ENCODE results near the gene FBLN2. TPM values are rescaled to one million over a fixed set of nuclear protein-coding genes. Genes with fewer than 3 reads are reported as not detected.

The FBLN2 gene
- total RNA-seq, 1 donor from 2014 or later = 413 TPM

- H3K27me3 Mint-ChIP-seq (ENCODE audit: low read depth) = no peaks in the 10 kb centered on the region
- H3K4me3 Mint-ChIP-seq (ENCODE audit: unreplicated experiment) = no peak overlapping the region
- H3K27ac Mint-ChIP-seq (ENCODE audit: unreplicated experiment) = no peak overlapping the region
- TF ChIP-seq, protein P1, sequence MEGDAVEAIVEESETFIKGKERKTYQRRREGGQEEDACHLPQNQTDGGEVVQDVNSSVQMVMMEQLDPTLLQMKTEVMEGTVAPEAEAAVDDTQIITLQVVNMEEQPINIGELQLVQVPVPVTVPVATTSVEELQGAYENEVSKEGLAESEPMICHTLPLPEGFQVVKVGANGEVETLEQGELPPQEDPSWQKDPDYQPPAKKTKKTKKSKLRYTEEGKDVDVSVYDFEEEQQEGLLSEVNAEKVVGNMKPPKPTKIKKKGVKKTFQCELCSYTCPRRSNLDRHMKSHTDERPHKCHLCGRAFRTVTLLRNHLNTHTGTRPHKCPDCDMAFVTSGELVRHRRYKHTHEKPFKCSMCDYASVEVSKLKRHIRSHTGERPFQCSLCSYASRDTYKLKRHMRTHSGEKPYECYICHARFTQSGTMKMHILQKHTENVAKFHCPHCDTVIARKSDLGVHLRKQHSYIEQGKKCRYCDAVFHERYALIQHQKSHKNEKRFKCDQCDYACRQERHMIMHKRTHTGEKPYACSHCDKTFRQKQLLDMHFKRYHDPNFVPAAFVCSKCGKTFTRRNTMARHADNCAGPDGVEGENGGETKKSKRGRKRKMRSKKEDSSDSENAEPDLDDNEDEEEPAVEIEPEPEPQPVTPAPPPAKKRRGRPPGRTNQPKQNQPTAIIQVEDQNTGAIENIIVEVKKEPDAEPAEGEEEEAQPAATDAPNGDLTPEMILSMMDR (IDR thresholded peaks at IDR 0.05) = no peak
- H3K9me3 Mint-ChIP-seq (ENCODE audit: low read depth) = no peaks in the 10 kb centered on the region
- DNase-seq (ENCODE audit: low spot score) = no peak
- H3K36me3 Mint-ChIP-seq (ENCODE audit: low read depth) = peaks cover 26% of the 10 kb centered on the region
- H3K4me1 Mint-ChIP-seq (ENCODE audit: low read depth) = no peaks in the 10 kb centered on the region
Measured at GRCh38 chr3:13634151-13634550, 85.2 kb downstream of the FBLN2 start.

- H3K36me3 Mint-ChIP-seq (ENCODE audit: low read depth) = peaks cover 24% of the 10 kb centered on the region
- no peak for DNase-seq (ENCODE audit: low spot score)
- no peaks in the 10 kb centered on the region for H3K4me1 Mint-ChIP-seq (ENCODE audit: low read depth)
Measured at GRCh38 chr3:13634615-13635014, 85.7 kb downstream of the FBLN2 start.

DNA sequence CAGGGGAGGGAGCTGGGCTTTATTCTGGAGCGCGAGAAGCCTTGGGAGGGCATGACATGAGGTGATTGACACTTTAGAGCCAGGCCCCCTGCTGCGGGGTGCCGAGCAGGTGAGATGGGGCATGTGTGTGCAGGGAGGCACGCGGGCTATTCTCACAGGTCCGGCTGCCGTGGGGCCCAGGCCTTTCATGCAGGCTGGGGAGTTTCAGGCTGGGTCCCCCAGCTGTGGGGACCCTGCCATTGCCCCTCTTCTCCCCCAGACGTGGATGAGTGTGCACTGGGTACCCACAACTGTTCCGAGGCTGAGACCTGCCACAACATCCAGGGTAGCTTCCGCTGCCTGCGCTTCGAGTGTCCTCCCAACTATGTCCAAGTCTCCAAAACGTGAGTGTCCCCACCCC lies 87.3 kb downstream of the FBLN2 start:
- H3K9me3 Mint-ChIP-seq (ENCODE audit: low read depth) = no peaks in the 10 kb centered on the region
- TF ChIP-seq, protein P1 (IDR thresholded peaks at IDR 0.05) = no peak
- H3K27ac Mint-ChIP-seq (ENCODE audit: unreplicated experiment) = no peak overlapping the region
- no peaks in the 10 kb centered on the region for H3K4me1 Mint-ChIP-seq (ENCODE audit: low read depth)
- DNase-seq (ENCODE audit: low spot score) = no peak
- peaks cover 20% of the 10 kb centered on the region for H3K36me3 Mint-ChIP-seq (ENCODE audit: low read depth)
- no peaks in the 10 kb centered on the region for H3K27me3 Mint-ChIP-seq (ENCODE audit: low read depth)
- no peak overlapping the region for H3K4me3 Mint-ChIP-seq (ENCODE audit: unreplicated experiment)

More at GRCh38 chr3:13634615-13635014, 85.7 kb downstream of the FBLN2 start:
- H3K4me3 Mint-ChIP-seq (ENCODE audit: unreplicated experiment) = no peak overlapping the region
- H3K27ac Mint-ChIP-seq (ENCODE audit: unreplicated experiment) = no peak overlapping the region
- TF ChIP-seq, protein P1 (IDR thresholded peaks at IDR 0.05) = no peak
- no peaks in the 10 kb centered on the region for H3K27me3 Mint-ChIP-seq (ENCODE audit: low read depth)
- H3K9me3 Mint-ChIP-seq (ENCODE audit: low read depth) = no peaks in the 10 kb centered on the region

- TF ChIP-seq, protein P1 (IDR thresholded peaks at IDR 0.05) = no peak
- peaks cover 14% of the 10 kb centered on the region for H3K36me3 Mint-ChIP-seq (ENCODE audit: low read depth)
- DNase-seq (ENCODE audit: low spot score) = no peak
- H3K4me3 Mint-ChIP-seq (ENCODE audit: unreplicated experiment) = no peak overlapping the region
- H3K27ac Mint-ChIP-seq (ENCODE audit: unreplicated experiment) = no peak overlapping the region
- no peaks in the 10 kb centered on the region for H3K4me1 Mint-ChIP-seq (ENCODE audit: low read depth)
- H3K9me3 Mint-ChIP-seq (ENCODE audit: low read depth) = no peaks in the 10 kb centered on the region
- no peaks in the 10 kb centered on the region for H3K27me3 Mint-ChIP-seq (ENCODE audit: low read depth)
Measured at GRCh38 chr3:13636874-13637273, 87.9 kb downstream of the FBLN2 start.

DNA sequence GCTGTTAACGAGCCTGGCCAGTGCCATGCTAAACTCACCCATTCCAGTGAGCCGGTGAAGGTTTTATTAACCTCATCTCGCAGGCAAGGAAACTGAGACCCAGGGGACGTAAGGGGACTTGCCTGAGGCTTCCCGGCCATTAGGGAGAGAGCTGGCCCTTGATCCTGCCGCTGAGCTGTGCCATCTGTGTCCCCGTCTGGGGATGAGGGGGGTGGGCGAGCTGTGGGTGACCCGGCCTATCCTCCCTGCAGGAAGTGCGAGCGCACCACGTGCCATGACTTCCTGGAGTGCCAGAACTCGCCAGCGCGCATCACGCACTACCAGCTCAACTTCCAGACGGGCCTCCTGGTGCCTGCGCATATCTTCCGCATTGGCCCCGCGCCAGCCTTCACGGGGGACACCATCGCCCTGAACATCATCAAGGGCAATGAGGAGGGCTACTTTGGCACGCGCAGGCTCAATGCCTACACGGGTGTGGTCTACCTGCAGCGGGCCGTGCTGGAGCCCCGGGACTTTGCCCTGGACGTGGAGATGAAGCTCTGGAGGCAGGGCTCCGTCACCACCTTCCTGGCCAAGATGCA lies 88.5 kb downstream of the FBLN2 start:
- no peak overlapping the region for H3K4me3 Mint-ChIP-seq (ENCODE audit: unreplicated experiment)
- H3K27ac Mint-ChIP-seq (ENCODE audit: unreplicated experiment) = no peak overlapping the region
- H3K9me3 Mint-ChIP-seq (ENCODE audit: low read depth) = no peaks in the 10 kb centered on the region
- DNase-seq (ENCODE audit: low spot score) = peak; percentile 93
- TF ChIP-seq, protein P1 (IDR thresholded peaks at IDR 0.05) = no peak
- no peaks in the 10 kb centered on the region for H3K4me1 Mint-ChIP-seq (ENCODE audit: low read depth)
- peaks cover 12% of the 10 kb centered on the region for H3K36me3 Mint-ChIP-seq (ENCODE audit: low read depth)
- H3K27me3 Mint-ChIP-seq (ENCODE audit: low read depth) = no peaks in the 10 kb centered on the region
